GM21526 (cell line): ENCODE data around the gene POU2AF3.
"Not testable (repeated sequence)": the region's sequence is repeated elsewhere in the genome, so short reads cannot be mapped to it uniquely, and the experiment has no call there.

ENCODE experiments used
- ATAC-seq: cut with Tn5 transposase; IDR thresholded peaks from one replicate; pipeline ENCODE4 v1.9.1; 2021; ENCODE audit warnings: moderate library complexity; ENCODE audit not compliant: unreplicated experiment, low FRiP score

Gene POU2AF3, protein sequence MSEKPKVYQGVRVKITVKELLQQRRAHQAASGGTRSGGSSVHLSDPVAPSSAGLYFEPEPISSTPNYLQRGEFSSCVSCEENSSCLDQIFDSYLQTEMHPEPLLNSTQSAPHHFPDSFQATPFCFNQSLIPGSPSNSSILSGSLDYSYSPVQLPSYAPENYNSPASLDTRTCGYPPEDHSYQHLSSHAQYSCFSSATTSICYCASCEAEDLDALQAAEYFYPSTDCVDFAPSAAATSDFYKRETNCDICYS

GRCh38 chr11:111298413-111299100, at the start of gene POU2AF3:
POU2AF3 (plus strand) TSS chr11:111298546; CDS start chr11:111298582, 36 bp downstream.
- no peak for ATAC-seq

GRCh38 chr11:111250936-111251335, 47.4 kb upstream of the POU2AF3 start:
- no peak for ATAC-seq

- ATAC-seq, result no peak
Observed at GRCh38 chr11:111253131-111253530, 45.2 kb upstream of the POU2AF3 start.

- ATAC-seq, result no peak
Observed at GRCh38 chr11:111253630-111254029, 44.7 kb upstream of the POU2AF3 start.

GRCh38 chr11:111258046-111258445, 40.3 kb upstream of the POU2AF3 start:
- no peak for ATAC-seq

GRCh38 chr11:111259896-111260295, 38.5 kb upstream of the POU2AF3 start:
- no peak for ATAC-seq

DNA sequence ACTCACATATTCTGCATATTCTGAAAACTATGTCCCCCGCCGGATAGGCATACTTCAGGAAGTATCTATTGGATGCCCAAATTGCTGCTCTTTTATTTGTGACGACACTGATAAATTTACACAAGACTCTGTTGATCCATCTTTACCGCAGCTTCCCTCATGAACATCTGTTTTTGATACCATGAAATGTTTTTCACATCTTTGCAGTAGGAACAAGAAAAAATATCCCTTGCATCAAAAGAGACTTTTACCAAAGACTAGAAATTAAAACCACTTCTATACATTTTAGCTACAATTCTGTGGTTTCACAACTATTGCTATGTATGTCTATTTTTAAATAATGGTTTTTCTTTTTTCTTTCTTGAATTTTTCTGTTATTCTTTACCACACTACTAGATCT, 37.5 kb upstream of the POU2AF3 start:
- ATAC-seq, result no peak

DNA sequence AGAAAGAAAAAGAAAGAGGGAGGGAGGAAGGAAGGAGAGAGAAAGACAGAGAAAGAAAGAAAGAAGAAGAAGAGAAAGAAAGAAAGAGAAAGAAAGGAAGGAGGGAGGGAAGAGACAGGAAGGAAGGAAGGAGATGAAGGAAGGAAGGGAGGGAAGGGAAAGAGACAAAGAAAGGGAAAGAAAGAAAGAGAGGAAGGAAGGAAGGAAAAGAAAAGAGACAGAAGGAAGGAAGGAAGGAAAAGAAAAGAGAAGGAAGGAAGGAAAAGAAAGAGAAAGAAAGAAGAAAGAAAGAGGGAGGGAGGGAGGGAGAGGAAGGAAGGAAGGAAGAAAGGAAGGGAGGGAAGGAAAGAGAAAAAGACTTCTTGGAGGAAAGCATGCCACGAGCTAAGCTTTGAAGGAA, 33.7 kb upstream of the POU2AF3 start:
- no peak for ATAC-seq

DNA sequence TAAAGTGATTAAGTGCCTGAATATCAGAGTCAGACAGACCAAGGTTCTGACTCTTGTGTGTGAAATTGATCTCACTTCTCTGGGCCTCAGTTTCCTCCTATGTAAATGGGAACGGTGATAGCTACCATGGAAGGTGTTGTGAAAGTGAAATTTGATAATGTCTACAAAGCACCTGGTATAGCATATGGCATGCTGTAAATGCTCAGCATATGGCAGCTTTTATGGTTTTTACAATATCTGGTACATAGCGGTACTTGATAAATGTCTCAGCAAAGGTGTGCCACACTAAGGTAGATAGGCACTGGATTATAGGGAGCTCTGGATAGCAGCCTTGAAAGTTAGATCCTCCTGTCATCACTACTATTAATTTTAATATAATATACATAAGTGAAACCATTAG, 32.9 kb upstream of the POU2AF3 start:
- ATAC-seq, result no peak

DNA sequence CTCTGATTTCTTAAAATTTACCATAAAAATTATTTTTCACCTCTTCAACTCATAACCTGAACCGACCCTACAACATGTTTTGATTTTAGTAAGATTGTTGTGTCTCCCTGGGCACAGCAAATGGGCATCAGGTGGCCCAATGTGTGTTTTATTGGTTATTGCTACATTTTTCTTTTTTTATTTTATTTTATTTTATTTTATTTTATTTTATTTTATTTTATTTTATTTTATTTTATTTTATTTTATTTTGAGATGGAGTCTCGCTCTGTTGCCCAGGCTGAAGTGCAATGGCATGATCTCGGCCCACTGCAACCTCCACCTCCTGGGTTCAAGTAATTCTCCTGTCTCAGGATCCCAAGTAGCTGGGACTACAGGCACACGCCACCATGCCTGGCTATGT, 30.0 kb upstream of the POU2AF3 start:
- not testable (repeated sequence) for ATAC-seq

DNA sequence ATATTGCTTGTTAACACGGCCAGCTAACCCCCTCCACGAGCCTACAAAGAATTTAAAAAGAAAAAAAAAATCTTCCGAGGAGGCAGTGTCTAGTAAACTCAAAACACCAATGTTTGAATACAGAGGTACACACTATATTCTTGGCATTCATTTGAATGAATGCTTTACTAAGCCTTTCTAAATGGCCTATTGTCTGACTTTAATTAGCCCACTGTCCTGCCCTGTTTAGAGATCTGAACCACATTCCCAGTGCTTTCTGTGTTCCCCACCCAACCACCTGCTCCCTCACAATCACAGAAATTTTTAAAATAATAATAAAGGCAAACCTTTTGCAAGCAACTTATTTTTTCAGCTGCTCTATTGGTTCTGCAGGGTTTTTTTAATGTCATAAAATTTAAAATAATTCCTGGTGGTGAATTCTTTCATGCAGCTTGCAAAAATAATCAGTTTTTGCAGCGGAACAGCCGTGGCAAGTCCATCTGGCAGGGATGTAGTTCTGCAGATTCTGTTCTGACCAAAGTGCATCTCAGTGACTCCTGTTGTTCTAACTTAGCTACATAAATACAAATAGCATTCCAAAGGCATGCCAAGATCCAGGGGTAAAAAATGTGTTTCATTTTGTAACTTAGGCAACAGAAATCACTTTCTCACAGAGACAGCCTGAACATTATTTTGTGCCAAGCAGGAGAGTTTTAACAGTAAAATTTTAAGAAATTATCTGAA, 29.0 kb upstream of the POU2AF3 start:
- no peak for ATAC-seq

DNA sequence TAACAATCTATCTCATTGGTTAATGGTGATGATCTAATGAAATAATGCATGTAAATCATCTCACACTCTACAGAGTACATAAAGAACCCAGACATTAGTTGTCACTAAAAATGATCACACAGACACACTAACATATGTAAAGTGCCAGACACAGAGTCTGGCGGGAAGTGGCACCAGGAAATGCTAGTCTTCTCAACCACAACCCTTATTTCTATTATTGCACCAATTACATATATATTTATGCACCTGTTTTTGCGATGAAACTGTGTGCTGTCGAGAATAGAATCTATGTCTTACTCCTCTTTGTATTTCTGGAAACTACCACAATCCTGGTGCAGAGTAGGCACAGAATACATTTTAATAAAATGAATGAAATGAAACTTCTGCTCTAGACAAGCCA, 25.9 kb upstream of the POU2AF3 start:
- ATAC-seq, result no peak

DNA sequence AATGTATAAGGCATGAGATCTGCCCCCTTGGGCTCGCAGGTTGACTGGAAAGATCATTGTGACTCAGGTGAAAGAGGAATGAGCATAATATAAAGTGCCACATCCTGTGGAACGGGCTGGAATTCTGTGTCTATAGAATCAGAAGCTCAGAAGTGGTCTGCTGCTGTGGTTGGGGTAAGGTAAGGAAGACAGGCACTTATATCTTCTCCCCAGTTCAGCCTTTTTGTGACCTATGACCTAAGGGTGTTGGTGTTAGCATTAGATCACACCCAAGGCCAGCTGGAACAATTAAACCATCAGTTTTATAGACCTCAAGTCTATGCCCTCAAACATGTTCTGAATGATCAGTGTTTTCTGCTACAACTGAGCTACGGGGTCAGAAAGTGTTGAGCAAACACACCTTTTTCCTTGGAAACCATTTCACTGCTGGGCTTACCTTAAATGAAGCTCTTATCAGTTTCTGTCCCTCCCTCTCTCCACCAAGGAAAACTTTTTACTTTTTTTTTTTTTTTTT, 15.7 kb upstream of the POU2AF3 start:
- ATAC-seq, result no peak

- no peak for ATAC-seq
Observed at GRCh38 chr11:111283945-111284481, 14.3 kb upstream of the POU2AF3 start.

DNA sequence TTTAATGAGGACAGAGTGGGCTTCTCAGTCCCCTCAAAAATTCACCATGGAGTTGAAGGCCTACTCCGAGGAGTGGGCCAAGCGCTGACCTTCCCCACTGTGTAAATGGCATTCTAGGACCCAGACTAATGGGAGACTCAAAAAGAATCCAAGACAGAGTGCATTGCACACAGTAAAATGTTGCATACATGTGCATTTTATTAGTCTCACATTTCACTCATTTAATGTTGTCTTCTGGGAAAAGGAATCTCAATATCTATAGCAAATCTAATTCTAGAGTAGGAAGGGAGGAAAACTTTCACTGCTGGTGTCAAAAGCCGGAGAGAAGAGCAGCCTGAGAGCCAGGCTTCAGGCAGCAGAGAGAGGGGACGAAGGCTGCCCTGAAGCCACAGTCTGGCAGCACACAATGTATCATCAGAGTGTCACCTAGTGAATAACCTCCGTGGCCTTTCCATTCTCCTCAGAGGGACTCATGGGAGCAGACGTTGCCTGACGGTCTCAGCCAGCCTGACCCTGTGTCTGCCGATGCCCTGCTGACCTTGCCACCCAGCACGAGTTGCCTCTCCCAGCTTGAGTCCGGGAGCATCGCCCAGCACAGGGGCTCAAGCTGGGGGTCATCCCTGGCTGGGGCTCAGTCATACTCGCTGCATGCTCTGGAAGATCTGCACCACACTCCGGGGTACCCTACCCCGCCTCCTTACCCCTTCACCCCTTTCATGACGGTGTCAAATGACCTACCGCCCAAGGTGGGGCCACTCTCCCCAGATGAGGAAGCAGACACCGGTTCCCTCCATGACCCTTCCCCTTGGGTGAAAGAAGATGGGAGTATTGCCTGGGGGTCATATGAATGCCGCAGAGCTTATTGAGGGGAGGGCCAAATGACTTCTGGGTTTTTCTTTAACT, 12.9 kb upstream of the POU2AF3 start:
- no peak for ATAC-seq

DNA sequence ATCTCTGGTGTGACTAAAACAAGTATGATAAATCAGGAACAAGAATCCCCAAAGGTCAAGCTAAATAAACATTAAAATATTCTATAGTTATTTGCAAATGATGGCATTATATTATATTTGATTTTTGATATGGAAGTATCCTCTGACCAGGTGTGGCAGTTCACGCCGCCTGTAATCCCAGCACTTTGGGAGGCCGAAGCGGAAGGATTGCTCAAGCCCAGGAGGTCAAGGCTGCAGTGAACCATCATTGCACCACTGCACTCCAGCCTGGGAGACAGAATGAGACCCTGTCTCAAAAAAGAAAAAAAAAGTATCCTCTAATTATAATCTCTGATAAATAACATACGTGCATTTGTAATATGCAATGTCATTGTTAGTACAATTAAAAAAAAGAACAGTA, 6.6 kb upstream of the POU2AF3 start:
- no peak for ATAC-seq

- ATAC-seq, result not testable (repeated sequence)
Observed at GRCh38 chr11:111292408-111292807, 5.9 kb upstream of the POU2AF3 start.

DNA sequence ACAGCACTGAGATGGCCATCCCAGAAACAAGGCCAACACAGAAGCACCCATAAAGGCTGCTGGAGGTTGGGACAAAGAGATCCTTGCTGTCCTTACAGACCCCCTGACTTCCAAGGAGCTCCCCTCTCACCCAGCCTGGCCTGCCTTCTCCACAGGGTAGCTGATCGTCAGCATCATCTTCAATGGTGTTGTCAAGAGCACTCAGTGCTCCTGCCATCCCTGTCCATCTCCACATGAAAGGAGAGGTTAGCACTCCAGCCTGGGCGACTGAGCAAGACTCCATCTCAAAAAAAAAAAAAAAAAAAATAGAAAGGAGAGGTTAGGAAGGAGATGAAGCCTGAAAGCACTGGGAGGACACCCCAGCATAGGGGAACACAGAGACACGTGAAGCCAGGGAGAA, 2.1 kb upstream of the POU2AF3 start:
- no peak for ATAC-seq

- ATAC-seq, result no peak
Observed at GRCh38 chr11:111297696-111298095, 650 bp upstream of the POU2AF3 start.
